ENCODE data around the gene PDE9A. TPM values are rescaled to one million over a fixed set of nuclear protein-coding genes. Genes with fewer than 3 reads are reported as not detected.

The PDE9A gene
- total RNA-seq, 1 experiment from 2014 or later, result 14.9 TPM

DNA sequence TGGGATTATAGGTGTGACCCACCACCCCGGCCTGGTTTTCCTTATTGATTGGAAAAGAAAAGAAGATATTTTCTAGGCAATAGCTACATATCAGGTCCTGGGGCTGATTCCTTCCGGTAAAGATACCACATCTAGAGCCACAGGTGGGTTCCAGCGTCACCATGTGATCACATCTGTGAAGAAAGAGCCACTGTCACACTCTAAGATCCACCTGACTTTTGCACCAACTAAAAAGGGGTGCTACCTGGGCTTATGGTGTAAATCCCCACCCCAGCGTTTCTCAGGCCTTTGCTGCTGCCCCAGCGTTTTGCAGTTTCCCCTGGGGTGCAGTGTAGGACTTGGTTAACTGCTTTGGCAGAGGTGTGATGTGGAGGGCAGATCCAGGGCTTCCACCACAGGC is 22.3 kb upstream of the PDE9A start:
- Histone ChIP-seq H3K36me3 (no peaks in the 10 kb centered on the region), H3K9me3 (replicated peaks) (no peaks in the 10 kb centered on the region), H3K27ac (no peak overlapping the region), H3K4me1 (no peaks in the 10 kb centered on the region), H3K27me3 (no peaks in the 10 kb centered on the region), H3K4me3 (no peak overlapping the region)
- no peak for DNase-seq

- Histone ChIP-seq H3K4me1 (no peaks in the 10 kb centered on the region), H3K27me3 (no peaks in the 10 kb centered on the region), H3K4me3 (no peak overlapping the region), H3K9me3 (replicated peaks) (no peaks in the 10 kb centered on the region), H3K27ac (no peak overlapping the region), H3K36me3 (no peaks in the 10 kb centered on the region)
- DNase-seq, result no peak
These were observed 21.1 kb upstream of the PDE9A start for GRCh38 chr21:42632336-42632751.

DNA sequence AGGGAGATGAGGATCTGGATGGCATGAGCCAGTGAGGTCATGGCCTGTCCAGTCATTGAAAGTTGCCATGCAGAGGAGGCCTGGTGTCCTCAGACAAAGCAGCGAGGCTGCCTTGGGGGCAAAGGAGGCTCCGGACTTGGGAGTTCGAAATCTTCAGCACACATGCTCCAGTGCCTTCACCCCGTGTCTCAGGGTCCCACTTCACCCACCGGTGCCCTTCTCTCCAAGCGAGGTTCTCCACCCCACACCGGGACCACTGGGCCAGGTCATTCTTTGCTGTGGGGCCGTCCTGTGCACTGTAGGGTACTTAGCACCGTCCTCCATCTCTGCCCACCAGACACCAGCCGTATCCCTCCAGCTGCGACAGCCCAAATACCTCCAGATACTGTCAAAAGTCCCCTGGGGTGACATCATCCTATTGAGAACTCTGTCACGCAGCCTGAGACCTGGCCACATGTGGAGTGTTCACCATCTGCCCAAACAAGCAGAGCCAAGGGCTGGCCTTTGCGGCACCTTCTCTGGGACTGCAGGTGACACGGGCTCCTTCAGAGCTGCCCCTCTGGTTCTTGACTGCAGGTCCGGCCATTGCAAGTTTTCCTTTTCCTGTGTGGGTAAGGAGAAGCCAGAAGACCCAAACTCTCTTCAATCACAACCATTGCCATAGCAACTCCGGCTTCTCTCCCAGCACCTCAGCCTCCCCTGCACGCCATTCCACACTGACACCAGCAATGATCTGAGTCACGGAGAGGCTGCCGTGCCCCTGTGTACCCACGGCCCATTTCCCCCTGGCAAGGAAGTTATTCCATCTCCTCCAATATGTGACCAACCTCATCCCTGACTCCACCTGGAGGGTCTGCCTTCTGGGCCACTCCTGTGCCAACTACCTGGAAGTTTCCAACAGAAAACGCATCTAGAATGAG is 20.4 kb upstream of the PDE9A start:
- no peak overlapping the region for H3K27ac ChIP-seq
- H3K4me3 ChIP-seq, result no peak overlapping the region
- H3K4me1 ChIP-seq, result no peaks in the 10 kb centered on the region
- no peaks in the 10 kb centered on the region for H3K9me3 ChIP-seq (replicated peaks)
- H3K36me3 ChIP-seq, result no peaks in the 10 kb centered on the region
- no peaks in the 10 kb centered on the region for H3K27me3 ChIP-seq
- DNase-seq, result no peak

GRCh38 chr21:42633858-42634257 is 19.6 kb upstream of the PDE9A start:
- no peaks in the 10 kb centered on the region for H3K4me1 ChIP-seq
- no peaks in the 10 kb centered on the region for H3K9me3 ChIP-seq (replicated peaks)
- no peak overlapping the region for H3K27ac ChIP-seq
- H3K4me3 ChIP-seq, result no peak overlapping the region
- H3K36me3 ChIP-seq, result no peaks in the 10 kb centered on the region
- DNase-seq, result no peak
- H3K27me3 ChIP-seq, result no peaks in the 10 kb centered on the region

GRCh38 chr21:42635848-42636519 is 17.4 kb upstream of the PDE9A start:
- Histone ChIP-seq H3K27me3 (no peaks in the 10 kb centered on the region), H3K36me3 (no peaks in the 10 kb centered on the region), H3K4me3 (no peak overlapping the region), H3K9me3 (replicated peaks) (no peaks in the 10 kb centered on the region), H3K4me1 (no peaks in the 10 kb centered on the region), H3K27ac (no peak overlapping the region)
- DNase-seq, result no peak

DNA sequence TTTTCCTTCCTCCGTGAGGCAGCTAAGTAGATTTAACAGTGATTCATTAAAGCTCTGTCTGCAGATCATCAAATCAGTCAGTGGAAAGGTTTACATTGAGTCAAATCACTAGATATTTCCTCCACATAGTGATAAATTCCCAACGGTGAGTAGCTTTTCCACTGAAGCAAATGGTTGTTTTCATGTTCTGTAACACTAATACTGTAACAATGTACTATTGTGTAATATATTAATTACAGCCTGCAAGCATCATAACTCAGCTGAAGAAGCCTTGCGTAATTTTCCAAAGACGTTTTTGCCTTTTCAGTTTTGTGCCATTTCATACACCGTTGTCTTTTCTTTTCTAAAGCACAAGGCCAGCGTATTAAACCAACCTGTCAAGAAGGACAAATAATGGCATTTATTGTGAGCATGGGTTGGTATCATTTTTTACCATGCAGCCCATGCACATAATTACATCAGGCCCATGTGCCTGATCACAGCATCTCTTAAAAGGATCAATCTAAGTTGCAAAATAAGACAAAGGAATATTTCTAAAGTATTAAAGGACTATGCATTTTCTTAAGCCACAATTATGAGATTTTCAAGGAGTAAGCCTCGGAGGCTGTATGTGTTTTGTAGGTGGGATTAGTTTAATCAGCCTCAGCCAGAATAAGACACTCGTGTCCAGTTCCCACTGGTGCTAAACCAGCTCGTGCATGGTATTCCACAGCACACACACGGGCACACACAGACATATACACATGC is 16.7 kb upstream of the PDE9A start:
- H3K36me3 ChIP-seq, result no peaks in the 10 kb centered on the region
- H3K27me3 ChIP-seq, result no peaks in the 10 kb centered on the region
- H3K9me3 ChIP-seq (replicated peaks), result no peaks in the 10 kb centered on the region
- no peak overlapping the region for H3K27ac ChIP-seq
- no peak for DNase-seq
- H3K4me3 ChIP-seq, result no peak overlapping the region
- H3K4me1 ChIP-seq, result no peaks in the 10 kb centered on the region

- H3K36me3 ChIP-seq, result no peaks in the 10 kb centered on the region
- no peak overlapping the region for H3K27ac ChIP-seq
- no peak for DNase-seq
- no peak overlapping the region for H3K4me3 ChIP-seq
- H3K27me3 ChIP-seq, result no peaks in the 10 kb centered on the region
- no peaks in the 10 kb centered on the region for H3K9me3 ChIP-seq (replicated peaks)
- H3K4me1 ChIP-seq, result no peaks in the 10 kb centered on the region
These were observed 16.0 kb upstream of the PDE9A start for GRCh38 chr21:42637267-42638041.

- Histone ChIP-seq H3K27ac (no peak overlapping the region), H3K9me3 (replicated peaks) (no peaks in the 10 kb centered on the region), H3K4me1 (no peaks in the 10 kb centered on the region), H3K27me3 (no peaks in the 10 kb centered on the region), H3K36me3 (no peaks in the 10 kb centered on the region), H3K4me3 (no peak overlapping the region)
- DNase-seq, result no peak
These were observed 15.1 kb upstream of the PDE9A start for GRCh38 chr21:42638266-42638863.

DNA sequence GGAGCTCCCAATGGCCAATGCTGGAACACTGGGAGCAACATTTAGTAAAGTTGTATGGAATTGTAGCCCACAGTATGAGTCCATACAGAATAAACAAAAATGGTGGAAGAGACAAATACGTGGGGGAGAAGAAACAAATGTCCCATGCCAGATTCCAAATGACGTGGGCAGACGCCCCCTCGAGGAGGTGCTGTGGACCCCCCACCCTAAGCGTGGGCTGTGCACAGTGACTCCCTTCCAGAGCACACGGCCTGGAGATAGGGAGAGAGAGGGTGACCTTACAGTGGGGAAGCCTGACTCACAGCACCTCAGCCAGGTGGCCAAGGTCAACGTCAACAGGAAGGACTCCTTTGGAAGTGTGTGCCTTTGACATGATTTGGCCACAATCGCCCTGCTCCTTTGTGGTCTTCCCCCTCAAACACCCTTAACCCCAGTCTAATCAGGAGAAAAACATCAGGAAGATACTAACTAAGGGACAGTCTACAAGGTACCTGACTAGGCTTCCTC is 13.7 kb upstream of the PDE9A start:
- no peak for DNase-seq
- H3K27me3 ChIP-seq, result no peaks in the 10 kb centered on the region
- H3K9me3 ChIP-seq (replicated peaks), result no peaks in the 10 kb centered on the region

DNA sequence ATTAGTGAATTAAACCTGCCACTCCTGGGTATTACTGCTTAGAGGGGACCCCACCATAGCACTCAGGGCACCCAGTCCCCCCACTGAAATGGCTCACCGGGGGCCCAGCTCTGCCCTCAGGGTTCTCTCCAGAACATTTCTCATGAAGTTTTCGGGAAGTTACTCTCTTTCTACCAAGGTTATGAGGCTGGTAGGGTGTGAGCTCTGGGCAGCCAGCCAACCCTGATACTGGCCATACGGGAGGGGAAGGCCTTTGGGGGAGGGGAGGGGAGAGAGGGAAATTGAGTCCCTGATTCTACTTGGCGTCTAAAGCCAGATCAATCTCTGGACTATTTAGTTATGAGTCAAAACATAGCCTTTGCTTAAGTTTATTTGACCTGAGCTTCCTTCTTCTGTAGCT is 12.9 kb upstream of the PDE9A start:
- Histone ChIP-seq H3K4me3 (no peak overlapping the region), H3K9me3 (replicated peaks) (no peaks in the 10 kb centered on the region), H3K27me3 (no peaks in the 10 kb centered on the region), H3K4me1 (no peaks in the 10 kb centered on the region), H3K27ac (no peak overlapping the region), H3K36me3 (no peaks in the 10 kb centered on the region)
- DNase-seq, result no peak

More for the DNA sequence above, 13.7 kb upstream of the PDE9A start:
- Histone ChIP-seq H3K27ac (no peak overlapping the region), H3K36me3 (no peaks in the 10 kb centered on the region), H3K4me1 (no peaks in the 10 kb centered on the region), H3K4me3 (no peak overlapping the region)

GRCh38 chr21:42641311-42642218 is 11.9 kb upstream of the PDE9A start:
- DNase-seq, result no peak
- H3K4me3 ChIP-seq, result no peak overlapping the region
- H3K9me3 ChIP-seq (replicated peaks), result no peaks in the 10 kb centered on the region
- H3K4me1 ChIP-seq, result no peaks in the 10 kb centered on the region
- no peaks in the 10 kb centered on the region for H3K27me3 ChIP-seq
- H3K36me3 ChIP-seq, result no peaks in the 10 kb centered on the region
- no peak overlapping the region for H3K27ac ChIP-seq

DNA sequence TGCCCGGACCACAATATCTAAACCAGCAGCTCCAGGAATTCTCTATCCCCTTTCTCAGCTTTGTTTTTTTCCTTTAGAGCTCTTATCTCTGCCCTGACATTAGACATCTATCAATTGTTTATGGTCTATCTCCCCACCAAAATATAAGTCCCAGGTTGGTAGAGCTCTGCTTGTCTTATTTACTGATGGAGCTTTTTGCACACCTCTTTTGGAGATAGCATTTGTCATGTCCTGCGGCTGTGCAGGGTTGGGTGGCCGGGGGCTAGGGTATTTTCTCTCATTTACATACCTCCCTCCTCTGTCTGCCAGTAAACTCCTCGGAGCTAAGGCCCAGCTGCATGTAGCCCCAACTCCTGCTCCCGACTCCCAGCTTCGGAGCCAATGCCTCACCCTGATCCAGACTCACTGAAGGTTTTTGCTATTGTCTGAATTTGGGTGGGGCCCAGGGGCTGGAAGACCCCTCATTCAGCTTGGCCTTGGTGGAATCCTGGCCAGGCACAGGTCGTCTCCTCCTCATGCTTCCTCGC is 11.1 kb upstream of the PDE9A start:
- H3K9me3 ChIP-seq (replicated peaks), result no peaks in the 10 kb centered on the region
- no peaks in the 10 kb centered on the region for H3K4me1 ChIP-seq
- H3K27ac ChIP-seq, result no peak overlapping the region
- no peak for DNase-seq
- H3K27me3 ChIP-seq, result no peaks in the 10 kb centered on the region
- H3K36me3 ChIP-seq, result no peaks in the 10 kb centered on the region
- no peak overlapping the region for H3K4me3 ChIP-seq
